Subcutaneous adipose tissue (tissue), 4 donors: ENCODE measurements around the gene RSPO1. TPM values are rescaled to one million over a fixed set of nuclear protein-coding genes. Genes with fewer than 3 reads are reported as not detected.

Experiments
- CTCF ChIP-seq: fragments of 450-650 bp; IDR thresholded peaks from one replicate; pipeline ENCODE4 v1.5.1; 2016; ENCODE audit warnings: low read depth, mild to moderate bottlenecking, control low read depth, antibody characterized with exemption, moderate library complexity
- total RNA-seq, 4 donors: library from RNA; depleted of rRNA; stranded (reverse); fragments of >200 nt; gene quantifications; one replicate each; pipeline ENCODE4 v1.1.0, GENCODE V29; 2016

RSPO1 gene
- total RNA-seq, 4 donors from 2014 or later = 1.5 to 9.9 TPM; not detected in 2

GRCh38 chr1:37629726-37630425, 4.8 kb downstream of the RSPO1 start:
- TF ChIP-seq CTCF = no peak

GRCh38 chr1:37629008-37629407, 5.7 kb downstream of the RSPO1 start:
- no peak for TF ChIP-seq CTCF

GRCh38 chr1:37628026-37628556, 6.6 kb downstream of the RSPO1 start:
- TF ChIP-seq CTCF = no peak

- TF ChIP-seq CTCF = no peak
Measured at GRCh38 chr1:37622131-37622530, 12.6 kb downstream of the RSPO1 start.

- no peak for TF ChIP-seq CTCF
Measured at GRCh38 chr1:37621326-37621870, 13.3 kb downstream of the RSPO1 start.

GRCh38 chr1:37620707-37621106, 14.0 kb downstream of the RSPO1 start:
- TF ChIP-seq CTCF = no peak

- TF ChIP-seq CTCF = no peak
Measured at GRCh38 chr1:37616330-37616729, 18.4 kb downstream of the RSPO1 start.
